DMS79 treated with DMSO at 0.1 percent for 48 hours (cell line): Measurements from ENCODE around the gene MYOD1.

Source experiments
- DNase-seq: peaks from one replicate; lab custom pipeline; 2025; lab: John Stamatoyannopoulos, UW

Gene MYOD1

DNA sequence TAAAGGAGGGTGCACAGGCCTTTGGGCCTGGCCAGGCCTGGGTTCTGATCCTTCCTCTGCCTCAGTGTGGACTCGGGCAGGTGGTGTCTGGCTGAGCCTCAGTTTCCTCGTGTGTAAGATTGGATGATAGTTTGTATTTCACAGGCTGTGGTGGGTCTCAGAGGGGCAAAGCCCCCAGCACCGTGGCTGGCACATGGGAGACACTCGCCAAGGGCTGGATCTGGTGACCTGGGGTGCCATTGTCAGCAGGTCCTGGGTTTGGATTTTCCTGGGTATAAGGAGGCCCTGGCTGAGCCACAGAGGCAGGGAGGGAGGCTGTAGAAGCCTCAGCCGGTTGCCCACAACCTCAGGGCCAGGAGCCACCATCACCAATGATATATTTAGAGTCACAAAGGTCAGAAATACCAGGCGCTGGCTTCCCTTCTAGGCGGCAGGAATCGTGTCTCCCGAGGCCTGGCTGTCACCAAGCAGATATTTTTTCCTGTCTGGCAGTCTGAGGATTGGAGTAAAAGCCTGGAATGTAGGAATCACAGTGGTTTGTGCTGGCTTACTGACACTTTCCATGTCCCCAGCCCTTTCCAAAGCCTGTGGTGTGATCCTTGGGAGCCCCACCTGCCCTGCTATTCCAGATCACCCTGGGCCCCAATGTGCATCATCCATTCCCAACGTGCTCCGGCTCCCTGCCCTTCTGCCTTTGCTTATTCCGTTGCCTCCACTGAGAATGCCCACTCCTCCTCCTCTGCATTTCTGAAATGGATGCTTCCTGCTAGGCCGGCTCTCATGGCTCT lies 30.8 kb downstream of the MYOD1 start:
- DNase-seq, result no peak

DNA sequence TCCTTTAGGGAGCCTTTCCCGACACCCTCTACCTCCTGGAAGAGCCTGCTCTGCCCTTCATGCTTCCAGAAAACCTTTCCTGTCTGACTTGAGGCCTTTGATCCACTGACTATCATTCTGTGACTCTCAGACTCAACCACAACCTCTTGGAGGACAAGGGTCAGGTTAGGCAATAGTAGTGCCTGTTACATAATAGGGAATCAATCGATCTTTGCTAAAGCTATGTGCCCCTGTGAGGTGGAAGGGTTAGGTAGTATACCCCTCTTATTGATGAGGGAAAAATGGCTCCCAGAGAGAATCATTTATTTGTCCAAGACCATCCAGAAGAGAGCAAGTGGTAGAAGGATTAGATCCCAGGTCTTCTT lies 31.4 kb downstream of the MYOD1 start:
- no peak for DNase-seq

DNA sequence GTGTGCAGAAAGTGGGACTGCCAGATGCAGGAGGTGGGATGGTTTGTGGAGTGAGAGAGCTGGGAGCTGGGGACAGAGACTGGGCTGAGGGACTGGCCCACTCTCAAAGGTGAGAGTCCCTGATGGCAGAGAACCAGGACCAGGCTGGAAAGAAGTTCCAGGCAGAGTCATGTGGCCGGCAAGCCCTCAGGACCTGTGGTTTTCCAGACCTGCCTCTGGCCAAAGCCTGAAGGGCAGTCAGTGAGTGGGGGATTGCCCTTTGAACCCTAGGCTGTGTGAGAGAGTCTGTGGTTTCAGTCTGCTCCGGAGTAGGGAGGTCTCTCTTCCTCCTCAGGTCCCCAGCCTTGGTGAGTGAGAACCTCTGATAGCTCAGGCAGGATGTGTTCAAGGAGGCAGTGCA lies 32.2 kb downstream of the MYOD1 start:
- DNase-seq, result no peak

DNA sequence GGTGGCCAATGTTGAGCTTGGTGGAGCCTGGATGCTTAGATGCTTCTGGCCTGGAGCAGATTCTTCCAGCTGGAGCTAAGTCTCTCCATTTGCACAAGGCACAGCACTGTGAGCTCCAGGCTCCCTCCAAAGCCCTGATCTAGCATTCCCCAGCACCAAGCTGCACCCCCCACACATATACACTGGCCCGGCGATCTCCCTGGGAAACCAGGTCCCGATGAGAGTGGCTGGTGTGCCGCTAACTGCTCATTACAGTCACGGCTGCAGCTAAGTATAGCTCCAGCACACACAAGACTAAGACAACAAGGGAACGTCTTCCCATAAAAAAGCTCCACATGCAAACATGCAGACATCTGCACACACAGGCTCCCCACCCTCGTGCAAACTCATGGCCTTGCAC lies 32.8 kb downstream of the MYOD1 start:
- no peak for DNase-seq

DNA sequence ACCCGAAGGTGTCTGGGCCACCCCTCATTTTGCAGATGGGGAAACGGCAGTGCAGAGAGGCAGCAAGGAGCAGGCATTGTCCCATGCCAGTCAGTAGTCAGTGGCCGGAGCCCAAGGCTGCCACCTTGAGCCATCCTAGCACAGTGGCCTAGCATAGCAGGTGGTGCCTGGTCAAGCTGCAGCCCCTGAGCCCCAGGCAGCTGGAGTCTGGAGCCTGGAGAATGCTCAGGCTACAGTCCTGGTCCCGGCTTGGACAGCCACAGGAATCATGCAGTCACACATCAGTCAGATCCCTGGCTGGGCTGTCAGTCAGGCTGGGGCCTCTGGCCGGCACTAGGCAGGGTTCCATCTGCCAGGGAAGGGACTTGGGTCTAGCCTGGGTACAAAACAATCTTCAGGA lies 33.8 kb downstream of the MYOD1 start:
- DNase-seq, result no peak

DNA sequence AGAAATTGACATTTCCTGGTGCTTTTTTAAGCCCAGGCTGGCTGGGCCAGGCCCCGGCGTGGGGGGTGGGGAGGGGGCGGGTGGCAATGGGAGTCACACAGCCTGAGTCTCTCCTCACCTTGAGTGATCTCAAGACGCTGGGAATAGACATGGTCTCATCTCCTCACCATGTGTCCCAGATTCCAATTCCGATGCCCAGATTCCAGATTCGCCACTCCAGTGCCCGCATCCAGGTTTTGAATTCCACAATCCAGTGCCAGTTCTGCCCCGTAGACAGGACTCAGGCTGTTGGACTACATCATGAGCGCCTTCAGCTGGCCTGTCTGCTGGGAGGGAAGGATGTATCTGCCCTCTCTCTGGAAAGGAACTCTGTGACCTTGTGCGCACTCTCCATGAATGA lies 34.3 kb downstream of the MYOD1 start:
- DNase-seq, result no peak

DNA sequence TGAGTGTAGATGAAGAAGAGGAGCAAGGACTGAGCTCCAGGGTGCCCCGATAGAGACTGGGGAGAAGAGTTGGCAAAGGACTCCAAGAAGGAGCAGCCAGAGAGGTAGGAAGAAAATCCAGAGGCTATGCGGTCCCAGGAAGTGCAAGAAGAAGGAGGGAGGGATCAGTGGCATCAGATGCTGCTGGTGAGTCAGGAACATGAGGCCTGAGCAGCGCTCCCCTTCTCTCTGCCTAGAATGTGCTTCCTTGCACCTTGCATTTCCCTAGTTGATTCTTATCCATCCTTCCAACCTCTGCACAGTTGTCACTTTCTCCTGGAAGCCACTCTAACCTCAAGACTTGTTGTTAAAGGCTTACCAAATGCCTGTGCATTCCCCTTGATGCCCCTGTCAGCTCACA lies 36.5 kb downstream of the MYOD1 start:
- DNase-seq, result no peak

DNA sequence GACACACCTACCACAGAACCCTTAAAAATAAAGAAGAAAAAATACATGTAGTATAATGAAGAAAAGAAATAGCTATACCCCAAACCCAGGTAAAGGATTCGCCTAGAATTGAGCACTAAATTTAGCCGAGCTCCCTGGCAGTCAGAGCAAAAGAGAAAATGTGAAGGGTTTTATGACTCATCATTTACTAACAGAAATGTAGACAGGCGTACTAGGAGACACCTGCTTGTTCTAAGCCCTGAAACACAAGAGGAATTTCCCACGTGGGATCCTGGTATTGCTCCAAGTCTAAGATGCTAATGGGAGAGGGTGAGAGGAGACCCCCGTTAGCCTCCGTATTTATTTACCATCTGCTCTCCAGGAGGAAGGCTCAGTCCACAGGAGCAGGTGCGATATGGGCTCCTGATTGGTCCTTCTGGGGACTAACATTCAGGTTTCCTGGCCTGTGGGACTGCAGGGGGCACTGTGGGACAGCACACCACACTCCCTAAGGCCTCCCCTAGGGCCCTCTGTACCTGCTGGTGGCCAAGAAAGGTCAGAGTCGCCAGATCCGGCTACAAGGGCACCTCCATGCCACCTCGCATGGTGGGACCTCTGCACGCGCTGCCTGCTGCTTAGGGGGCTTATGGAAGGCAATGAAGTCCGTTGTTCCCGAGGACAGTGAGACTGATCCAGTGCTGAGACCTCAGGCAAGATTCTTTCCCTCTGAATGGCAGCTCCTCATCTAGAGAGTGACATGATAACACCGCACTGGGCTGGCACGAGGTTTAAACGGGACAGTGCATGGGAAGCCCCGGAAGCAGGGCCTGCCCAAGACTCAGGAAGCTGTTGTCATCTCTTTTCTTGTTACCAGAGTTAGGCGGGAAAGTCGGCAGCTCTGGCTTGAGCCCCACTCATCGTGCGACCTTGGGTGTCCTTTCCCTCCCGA lies 41.0 kb downstream of the MYOD1 start:
- DNase-seq, result no peak

DNA sequence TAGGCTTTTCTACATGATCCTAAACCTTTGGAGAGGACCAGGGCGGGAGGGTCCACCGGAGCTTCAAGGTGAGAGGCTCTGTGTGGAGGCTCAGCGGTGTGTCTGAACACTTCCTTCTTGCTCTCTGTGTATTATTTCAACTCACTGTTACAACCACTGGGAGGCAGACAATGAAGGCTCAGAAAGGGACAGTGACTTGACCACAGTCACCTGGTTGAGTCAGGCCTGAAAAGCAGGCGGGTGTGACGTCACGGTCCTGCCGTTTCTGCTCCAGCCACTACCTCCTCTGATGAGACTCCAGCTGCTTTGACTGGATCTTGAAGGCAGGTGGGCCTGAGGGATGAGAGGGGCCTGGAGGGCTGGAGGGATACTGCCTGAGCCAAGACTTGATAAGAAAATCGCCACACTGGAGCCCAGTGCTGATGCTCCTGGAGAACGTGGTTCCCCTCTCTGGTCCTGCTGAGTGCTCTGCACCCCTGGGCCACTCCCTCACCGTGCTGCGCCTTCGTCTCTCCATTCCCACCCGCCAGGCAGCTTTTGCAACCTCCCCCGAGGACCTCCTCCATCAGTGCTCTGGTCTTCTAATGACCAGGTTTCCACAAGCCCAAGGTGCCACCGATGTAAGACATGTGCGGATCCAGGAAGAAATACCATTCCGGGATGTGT lies 43.1 kb downstream of the MYOD1 start:
- DNase-seq, result no peak

DNA sequence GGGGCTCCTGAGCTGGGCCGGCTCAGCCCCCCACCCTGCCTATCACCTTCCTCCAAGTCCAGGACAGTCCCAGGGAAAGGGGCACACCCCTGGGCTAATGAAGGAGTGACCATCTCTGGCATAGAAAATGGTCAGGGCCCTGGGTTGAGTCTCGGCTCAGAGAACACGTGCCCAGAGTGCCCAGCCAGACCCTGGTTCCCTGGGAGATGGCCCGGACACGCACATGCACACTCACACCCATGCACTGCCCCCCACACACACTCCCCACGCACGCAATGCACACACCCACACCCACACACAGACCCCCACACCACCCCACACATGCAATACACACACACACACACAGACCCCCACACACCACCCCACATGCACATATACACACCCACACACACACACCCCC lies 43.9 kb downstream of the MYOD1 start:
- DNase-seq, result no peak

DNA sequence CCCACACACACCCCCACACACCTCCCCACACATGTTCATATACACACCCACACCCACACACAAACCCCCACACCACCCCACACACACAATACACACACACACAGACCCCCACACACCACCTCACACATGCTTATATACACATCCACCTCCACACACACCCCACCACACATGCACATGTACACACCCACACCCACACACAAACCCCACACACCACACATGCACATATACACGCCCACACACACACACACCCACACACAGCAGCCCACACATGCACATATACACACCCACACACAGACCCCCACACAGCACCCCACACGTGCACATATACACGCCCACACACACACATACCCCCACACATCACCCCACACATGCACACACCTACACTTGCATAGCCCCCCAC lies 44.3 kb downstream of the MYOD1 start:
- DNase-seq, result no peak

DNA sequence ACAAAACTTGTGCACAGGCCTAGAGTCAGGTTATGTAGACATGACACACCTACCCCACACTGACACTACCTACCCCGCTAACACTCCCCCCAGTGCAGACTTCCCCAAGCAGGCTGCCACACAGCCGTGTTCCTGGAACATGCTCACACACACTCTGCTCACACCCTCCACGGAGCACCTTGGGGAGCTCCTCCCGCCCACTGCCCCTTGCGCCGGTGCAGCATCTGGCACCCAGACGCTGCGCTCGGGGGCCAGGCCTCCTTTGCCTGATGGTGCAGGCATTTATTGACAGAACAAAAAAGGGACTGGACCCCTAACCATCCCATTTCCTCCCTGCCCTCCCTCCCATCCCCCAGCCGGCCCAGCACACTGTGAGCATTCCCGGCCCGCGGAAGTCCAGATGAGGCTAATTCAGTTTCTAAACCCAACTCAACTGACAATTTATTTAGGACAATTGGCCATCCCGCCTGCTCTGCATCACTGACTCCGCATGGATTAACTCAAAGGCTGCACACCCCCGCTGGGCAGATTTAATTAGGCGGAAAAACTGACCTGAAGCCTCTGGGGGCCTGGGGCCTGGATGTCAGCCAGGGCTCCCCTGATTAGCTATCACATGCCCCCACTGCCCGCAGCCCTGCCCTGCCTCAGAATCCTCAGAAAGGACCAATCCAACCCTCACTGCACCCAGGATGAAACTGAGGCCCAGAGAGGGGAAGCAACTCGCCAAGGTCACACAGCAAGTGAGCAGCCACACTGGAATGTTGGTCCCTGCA lies 45.3 kb downstream of the MYOD1 start:
- DNase-seq, result no peak

DNA sequence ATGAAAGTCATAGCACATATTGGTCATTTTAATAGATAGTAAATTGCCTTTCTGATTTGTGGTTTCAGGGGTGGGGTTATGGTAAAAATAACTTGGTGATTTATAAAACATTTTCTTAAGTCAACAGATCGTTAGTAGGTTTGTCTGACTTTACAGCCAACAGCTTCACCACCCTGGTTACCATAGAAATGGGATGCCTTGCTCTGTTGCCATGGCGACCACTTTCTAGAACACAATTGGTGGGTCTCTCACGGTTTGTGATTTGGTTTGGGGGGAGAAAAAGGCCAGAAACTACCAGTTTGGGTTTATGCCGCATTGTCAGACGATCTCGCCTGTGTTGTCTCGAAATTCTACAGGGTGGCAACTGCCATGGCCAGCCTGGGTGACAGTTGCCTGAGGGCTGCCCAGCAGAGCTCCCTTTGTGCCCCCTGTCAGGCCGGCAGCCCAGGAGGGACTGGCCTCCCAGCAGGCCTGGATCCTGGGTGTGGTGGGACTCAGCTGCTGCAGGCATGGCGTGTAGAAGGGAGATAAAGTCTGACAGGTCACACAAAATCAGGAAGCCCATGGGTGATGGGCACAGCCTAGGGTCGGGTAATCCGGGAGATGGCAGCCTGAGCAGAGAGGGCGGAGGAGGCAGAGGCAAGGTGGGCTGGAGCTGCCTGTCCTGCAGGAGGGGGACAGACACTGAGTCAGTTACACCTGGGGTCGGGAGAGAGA lies 46.1 kb downstream of the MYOD1 start:
- DNase-seq, result no peak

DNA sequence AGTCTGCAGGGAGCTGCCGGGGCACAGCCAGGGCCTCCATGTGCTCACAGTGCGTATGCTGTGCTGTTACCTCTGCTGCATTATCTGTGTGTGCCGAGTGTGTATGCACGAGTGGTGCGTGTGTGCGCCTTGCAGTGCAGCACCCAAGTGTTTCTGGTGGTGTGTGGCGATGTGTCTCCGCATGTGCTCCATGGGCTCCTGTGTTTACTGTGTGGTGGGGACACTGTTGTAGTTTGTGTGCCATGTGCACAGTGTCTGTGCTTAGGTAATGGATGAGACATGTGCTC lies 46.6 kb downstream of the MYOD1 start:
- no peak for DNase-seq

DNA sequence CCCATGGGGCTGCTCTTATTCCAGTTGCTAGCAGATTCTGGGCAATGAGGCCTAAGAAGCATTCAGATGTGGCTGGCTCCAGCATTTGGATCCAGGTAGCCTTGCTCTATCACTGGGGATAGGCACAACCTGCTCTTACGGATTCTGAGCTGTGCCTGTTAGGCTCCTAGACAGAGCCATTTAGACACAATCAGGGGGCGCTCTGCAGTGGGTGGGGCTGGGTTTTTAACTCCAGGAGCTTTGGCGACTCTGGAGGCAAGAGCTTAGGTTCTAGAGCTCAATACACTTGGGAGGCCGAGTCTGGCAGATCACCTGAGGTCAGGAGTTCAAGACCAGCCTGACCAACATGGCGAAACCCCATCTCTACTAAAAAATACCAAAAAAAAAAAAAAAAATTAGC lies 47.2 kb downstream of the MYOD1 start:
- DNase-seq, result no peak

DNA sequence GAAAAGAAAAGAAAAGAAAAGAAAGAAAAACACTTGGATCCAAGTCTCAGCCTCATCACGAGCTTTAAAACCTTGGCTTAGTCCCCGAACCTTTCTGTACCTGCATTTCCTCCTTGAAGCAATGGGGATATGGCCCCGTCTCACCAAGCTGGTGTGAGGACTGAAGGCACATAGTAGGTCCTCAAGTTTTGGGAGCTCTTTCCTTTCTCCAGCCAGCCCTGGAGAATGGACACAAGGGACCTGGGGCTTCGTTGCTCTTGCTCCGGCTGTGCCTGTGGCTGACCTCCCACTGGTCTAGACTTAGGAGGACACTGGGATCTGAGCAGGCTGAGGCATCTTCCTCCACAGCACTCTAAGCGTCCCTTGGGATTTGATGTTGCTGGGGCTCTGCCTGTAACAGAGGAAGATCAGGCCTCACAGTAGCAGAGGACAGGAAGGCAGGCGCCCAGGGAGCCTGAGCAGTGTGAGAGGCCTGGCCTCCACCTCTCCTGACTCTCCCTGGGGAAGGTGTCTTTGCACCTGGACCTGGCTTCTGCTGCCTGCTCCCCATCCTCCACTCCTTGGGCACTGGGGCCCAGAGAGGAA lies 48.0 kb downstream of the MYOD1 start:
- DNase-seq, result no peak

DNA sequence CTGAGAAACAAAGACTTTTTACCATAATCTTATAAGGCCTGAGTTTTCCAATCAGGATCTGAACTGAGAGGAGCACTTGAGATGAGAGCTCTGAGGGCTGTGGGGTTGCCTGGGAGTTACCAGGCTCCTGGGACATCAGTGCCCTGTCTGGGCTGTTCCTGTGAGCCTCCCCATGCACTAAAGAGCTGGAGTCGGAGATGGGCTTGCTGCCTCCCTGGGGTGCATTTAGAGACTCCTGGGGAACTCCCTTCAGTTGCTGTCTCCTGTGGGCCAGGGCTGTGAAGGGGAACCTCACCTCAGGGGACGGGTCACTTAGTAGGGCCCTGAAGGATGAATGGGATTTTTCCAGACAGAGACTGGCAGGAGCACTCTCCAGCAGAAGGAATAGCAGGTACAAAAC lies 48.5 kb downstream of the MYOD1 start:
- DNase-seq, result no peak

DNA sequence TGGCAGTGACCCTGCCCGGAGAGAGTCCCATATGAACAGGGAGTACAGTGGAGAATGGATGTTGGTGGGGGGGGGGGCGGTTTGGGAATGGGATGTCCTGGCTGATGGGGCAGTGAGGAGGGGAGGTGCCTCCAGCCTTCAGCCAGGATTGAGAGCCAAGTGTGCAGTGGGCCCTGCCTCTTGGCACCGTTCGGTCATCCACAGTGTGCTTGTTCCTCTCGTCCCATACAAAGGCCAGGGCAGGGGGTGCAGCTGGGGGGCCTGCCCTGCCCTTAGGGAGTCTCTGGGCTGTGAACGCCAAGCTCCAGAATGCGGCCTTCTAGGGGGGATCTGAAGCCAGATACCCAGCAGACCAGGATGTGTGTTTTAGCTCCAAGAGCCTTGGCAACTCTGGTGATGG lies 49.2 kb downstream of the MYOD1 start:
- no peak for DNase-seq

DNA sequence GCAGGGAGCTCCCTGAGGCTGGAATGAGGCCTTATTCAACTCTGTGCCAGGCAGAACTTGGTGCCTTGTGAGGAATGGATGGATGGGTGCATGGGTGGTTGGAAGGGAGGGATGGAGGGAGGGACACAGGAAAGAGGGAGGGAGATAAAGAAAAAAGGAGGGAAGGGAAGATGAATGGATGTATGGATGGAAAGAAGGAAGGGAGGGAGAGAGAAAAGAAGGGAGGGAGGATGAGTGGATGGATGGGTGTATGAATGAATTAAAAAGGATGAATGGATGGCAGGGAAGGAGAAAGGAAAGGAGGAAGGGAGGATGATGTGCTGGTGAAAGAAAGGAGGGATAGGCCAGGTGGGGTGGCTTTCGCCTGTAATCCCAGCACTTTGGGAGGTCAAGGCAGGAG lies 49.8 kb downstream of the MYOD1 start:
- DNase-seq, result no peak

DNA sequence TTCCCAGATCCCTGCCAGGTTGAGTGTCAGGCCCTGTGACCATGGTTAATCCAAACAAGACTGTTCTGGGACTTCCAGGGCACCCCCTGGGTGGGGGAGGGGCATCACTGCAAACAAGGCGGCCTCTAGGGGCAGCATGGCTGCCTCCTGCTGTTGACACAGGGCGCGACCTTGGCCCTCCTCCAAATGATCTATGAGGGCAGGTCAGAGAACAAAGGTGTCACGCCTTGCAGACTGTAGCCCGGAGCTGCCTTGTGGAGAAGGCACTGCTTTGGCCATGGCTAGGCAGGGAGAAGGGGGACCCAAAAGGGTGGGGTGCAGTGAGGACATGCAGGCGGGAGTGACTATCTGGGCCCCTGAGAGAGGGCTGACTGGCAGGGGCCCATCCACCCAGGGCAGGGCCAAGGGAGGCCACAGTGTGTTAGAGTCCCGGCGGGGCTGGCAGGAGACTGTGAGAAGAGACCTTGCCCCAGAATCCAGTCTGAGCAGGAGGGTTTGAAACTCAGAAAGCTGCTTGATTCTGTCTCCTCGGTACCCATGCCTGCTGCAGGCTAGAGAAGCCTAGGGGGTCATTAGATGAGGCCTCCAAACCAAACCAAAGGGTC lies 50.8 kb downstream of the MYOD1 start:
- no peak for DNase-seq

DNA sequence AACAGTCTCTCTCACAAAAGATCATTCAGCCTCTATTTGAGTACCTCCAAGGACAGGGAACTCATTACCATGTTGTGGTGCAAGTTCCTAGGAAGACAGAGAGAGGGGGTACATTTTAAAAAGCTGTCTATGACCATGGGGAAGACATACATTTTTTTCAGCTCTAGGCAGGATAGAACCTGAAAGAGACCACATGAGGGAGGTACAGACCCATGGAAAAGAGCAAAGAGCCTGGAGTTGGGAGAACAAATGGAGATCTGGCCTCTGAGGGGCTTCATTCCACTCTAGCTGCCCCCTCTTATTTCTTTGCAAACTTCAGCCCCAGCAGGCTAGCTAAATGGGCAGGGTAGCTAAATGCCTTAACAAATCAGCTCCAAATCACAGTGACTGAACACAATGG lies 51.5 kb downstream of the MYOD1 start:
- DNase-seq, result no peak
